Measurements from ENCODE around the gene NPSR1.
"Not testable (repeated sequence)": the region's sequence is repeated elsewhere in the genome, so short reads cannot be mapped to it uniquely, and the experiment has no call there.

Gene NPSR1

GRCh38 chr7:34839645-34840044 is 181.6 kb downstream of the NPSR1 start:
- no peak for DNase-seq

GRCh38 chr7:34840176-34840785 is 182.3 kb downstream of the NPSR1 start:
- DNase-seq = no peak

DNA sequence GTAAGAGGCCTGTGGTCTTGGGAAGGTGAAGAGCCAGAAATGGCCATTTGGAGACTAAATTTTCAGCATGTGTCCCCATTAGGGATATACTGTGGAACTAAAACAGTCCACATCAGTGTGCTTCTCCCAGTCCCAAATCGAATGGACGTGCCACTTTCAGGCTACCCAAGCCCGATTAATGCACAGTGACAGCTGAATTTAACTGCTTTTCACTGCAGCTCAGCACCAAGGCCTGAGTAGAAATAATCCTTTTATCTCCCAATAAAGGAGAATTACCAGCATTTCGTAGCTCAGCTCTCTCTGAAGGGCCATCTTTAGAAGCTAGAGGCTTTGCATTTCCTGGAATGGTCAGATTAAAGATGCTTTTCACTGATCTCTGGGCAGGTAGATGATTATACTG is 183.3 kb downstream of the NPSR1 start:
- DNase-seq = no peak

GRCh38 chr7:34842782-34843181 is 184.8 kb downstream of the NPSR1 start:
- DNase-seq = no peak

GRCh38 chr7:34844406-34844805 is 186.4 kb downstream of the NPSR1 start:
- no peak for DNase-seq

GRCh38 chr7:34844936-34845665 is 187.1 kb downstream of the NPSR1 start:
- no peak for DNase-seq

GRCh38 chr7:34845666-34846361 is 187.8 kb downstream of the NPSR1 start:
- no peak for DNase-seq

- no peak for DNase-seq
Measured at GRCh38 chr7:34846976-34847375, 189.0 kb downstream of the NPSR1 start.

- no peak for DNase-seq
Measured at GRCh38 chr7:34848670-34849069, 190.7 kb downstream of the NPSR1 start.

GRCh38 chr7:34849163-34849960 is 191.3 kb downstream of the NPSR1 start:
- no peak for DNase-seq

DNA sequence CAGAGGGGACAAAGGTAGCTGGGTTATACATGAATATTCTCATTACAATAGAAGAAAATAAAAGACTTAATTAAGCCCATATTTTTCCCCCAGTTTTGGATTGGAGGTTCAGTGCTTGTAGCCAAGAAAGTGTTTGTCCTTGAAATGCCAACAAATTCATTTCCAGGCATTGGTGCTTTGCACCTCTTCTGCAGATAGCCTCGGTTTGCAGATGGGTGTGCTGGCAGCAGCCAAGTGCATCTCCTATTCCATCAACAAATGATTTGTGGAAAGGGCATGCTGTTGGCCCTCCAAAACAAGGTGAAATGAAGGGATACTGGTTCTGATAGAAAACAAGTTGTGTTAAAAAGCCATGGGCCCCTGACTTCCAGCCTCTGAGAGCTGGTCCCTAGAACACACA is 192.0 kb downstream of the NPSR1 start:
- DNase-seq = no peak

GRCh38 chr7:34850681-34851080 is 192.7 kb downstream of the NPSR1 start:
- no peak for DNase-seq

DNA sequence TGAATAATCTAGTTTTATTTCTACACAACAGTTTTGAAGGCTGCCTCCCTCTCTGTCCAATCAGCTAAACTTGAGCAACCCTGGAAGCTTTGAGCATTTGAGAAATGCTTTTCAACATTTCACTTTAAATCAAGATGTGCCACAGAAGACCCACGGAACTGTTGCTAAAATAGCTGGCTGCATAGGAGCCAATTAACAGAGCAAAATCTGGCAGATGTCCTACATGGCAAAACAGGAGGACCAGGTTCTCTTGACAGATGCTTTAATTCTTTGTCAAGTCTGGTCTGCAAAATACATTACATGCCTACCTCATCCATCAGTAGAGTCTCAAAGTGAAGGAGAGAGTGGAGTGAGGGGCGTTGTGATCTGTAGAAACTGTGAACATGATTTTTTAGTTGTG is 193.4 kb downstream of the NPSR1 start:
- no peak for DNase-seq

GRCh38 chr7:34858444-34858843 is 200.4 kb downstream of the NPSR1 start:
- not testable (repeated sequence) for DNase-seq

DNA sequence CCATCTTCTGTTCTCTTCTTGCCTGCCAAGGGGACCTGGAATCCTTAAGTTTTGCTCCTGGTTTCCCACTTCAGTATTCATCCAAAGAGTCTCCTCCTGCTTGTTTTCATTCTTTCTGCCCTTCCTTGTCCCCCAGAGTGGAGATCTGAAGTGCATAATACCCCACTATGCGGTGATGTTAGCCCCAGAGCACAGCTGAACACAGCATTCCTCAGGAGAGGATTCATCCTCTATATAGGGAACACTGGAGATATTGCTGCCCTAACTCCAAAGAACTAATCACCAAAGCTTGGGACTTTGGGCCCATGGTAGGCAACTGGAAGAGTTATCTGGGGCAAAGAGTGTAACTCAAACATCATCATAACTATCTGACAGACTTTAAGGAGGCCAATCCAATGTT is 201.3 kb downstream of the NPSR1 start:
- DNase-seq = not testable (repeated sequence)

DNA sequence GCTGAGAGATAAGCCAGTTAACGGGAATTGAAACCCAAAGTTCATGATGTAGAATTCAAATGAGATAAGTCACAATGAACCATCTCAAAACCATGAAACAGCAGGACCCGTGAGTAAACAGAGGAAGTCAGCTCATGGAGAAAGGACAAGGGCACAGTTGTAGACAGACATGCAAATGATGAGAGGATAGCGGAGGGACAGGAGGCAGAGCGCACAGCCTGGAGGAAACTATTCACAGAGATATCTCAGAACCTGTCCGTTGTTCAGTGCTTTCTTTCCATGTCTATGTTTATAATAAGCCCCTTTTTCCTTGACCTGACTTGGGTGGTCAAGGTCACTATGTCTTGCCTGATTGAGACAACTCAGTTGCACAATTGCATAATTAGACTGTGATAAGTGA is 208.2 kb downstream of the NPSR1 start:
- DNase-seq = not testable (repeated sequence)

GRCh38 chr7:34867341-34867740 is 209.3 kb downstream of the NPSR1 start:
- not testable (repeated sequence) for DNase-seq

- not testable (repeated sequence) for DNase-seq
Measured at GRCh38 chr7:34868602-34869001, 210.6 kb downstream of the NPSR1 start.

GRCh38 chr7:34869057-34869456 is 211.0 kb downstream of the NPSR1 start:
- DNase-seq = no peak

DNA sequence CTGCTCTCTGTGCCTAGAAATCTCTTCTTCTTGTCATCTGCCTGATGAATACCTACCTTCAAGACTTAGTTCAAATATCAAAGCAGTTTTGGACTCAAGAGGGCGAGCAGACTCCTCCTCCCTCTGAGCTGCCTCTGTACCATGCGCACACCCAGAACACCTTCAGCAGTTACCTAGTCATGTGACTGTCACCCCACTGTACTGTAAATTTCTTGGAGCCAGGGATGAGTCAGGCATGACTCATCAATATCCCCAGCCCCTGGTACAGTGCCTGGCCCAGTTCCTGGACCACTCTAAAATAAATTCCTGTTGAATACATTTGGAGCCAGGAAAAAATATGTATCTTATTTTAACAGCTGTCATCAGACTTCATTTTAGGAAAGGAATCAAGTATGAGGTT is 212.0 kb downstream of the NPSR1 start:
- not testable (repeated sequence) for DNase-seq

- DNase-seq = not testable (repeated sequence)
Measured at GRCh38 chr7:34874329-34874728, 216.3 kb downstream of the NPSR1 start.

GRCh38 chr7:34875481-34875880 is 217.5 kb downstream of the NPSR1 start:
- no peak for DNase-seq

Data from CD4-positive, alpha-beta T cell treated with Interleukin-17A for 1 hour (primary cell).